Measurements from ENCODE around the gene RAD51B. TPM values are rescaled to one million over a fixed set of nuclear protein-coding genes. Genes with fewer than 3 reads are reported as not detected.
"Not testable (repeated sequence)": the region's sequence is repeated elsewhere in the genome, so short reads cannot be mapped to it uniquely, and the experiment has no call there.

Gene RAD51B
- polyA plus RNA-seq, 3 donors, result 2.4 to 4.9 (median 3.3) TPM

DNA sequence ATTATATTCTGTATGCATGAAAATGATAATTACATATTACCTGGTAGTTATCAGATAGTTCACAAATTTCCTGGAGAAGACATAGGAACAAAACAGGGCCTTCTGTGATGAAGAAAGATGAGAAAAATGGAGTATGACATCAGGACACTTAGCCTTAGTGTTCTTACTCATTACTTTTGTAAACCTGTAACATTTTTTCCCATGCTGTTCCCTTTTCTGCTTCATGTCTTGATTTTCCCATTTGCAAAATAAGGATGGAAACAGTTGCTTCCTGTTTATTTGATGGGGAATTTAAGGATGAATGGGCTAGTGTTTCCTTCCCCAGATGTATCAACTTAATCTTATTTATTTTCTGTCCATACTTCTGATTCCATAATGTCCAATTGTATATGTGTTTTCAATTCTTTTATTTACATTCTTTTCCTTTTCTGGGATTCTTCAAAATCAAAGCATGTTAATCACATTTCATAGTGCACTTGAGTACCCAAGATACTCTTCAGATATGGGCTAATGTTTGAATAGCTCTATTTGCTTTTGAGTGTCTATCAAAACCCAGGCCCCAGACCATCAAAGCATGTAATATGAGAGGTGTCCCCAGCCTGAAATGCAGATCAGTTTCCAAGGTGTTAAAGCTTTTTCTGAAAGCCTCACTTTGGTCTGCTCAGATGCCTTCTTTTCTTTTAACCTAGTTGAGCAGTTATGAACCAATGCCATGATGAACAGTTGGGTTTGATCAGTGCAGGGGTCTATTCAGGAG is 260.5 kb downstream of the RAD51B start:
- H3K27ac ChIP-seq (ENCODE audit: low read depth, low read length), result no peak overlapping the region

DNA sequence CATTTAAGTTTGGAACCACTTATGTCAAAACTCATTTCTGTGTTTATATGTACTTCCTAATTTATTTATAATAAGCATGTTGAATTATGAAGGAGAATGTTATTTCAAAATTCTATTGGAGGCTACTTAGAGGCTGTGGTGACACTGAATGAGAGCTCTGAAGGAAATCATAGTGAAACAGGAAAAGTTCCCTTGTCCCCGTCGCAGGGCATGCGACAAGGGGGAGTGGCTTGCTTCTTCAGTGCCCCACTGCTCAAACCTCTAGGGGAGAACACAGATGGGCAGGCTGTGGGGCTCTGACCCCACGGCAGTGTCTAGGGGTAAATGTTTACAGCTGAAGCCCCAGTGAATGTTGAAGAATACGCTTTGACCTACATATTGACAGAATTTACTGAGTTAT is 261.9 kb downstream of the RAD51B start:
- no peak overlapping the region for H3K27ac ChIP-seq (ENCODE audit: low read depth, low read length)
- 57 to 92% (median 91%) methylated on average over 5 of the region's 5 CpGs for WGBS, 3 donors

DNA sequence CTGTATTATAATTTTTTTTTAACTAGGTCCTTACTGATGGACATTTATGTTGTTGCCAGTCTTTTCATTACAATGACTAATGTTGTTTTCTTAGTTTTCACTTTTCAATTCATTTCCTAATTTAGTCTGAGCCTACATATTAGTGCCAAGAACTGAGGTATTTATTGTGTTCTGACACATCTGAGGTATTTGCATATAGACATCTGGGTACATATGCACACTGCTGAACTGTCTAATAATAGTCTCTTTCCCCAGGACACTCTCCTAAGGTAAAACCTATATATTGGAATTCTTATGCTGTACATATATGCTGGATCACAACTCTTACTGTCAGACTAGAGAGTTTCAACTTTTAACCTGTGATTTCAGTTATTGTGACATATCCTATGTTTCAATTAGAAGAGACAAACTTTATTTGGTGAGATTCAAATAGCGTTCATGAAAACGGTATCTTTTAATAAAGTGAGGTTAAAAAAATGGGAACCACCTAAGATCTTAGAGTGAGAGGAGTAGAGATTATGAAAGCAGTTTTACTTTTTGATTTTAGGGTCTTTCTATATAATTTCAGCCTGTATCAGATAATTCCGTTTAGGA is 263.2 kb downstream of the RAD51B start:
- H3K27ac ChIP-seq (ENCODE audit: low read depth, low read length), result no peak overlapping the region
- 66 to 89% (median 73%) methylated on average over 3 of the region's 3 CpGs for WGBS, 3 donors

DNA sequence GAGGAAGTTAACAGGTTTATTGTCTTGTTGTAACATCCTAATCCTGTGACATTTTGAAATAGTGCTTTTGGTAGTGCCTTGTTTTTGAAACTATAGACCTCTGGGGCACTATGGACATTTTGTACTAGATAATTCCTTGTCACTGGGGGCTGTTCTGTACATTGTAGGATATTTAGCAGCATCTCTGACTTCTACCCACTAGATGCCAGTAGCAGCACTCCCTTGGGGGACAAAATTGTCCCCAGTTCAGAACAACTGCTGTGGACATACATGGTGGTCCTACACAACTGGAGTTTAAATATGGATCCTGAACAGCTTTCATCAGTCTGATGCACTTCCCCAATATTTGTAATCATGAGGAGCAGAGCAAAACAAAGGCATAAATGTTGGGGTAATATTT is 264.7 kb downstream of the RAD51B start:
- no peak overlapping the region for H3K27ac ChIP-seq (ENCODE audit: low read depth, low read length)

DNA sequence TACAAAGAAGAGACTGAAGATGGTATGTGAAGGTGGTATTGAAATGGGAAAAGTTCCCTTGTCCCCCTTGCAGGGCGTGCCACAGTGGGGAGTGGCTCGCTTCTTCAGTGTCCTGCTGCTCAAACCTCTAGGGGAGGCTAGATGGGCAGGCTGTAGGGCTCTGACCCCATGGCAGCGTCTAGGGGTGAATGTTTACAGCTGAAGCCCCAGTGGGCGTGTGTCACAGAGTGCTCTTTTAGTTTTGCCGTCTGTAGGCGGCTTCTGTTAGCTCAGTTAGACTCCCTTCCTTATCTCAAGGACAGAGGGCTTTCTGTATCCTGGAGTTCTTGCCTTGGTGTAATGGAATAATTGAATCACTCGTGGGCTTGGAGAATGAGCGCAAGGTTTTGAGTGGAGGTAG is 266.2 kb downstream of the RAD51B start:
- 57 to 87% (median 80%) methylated on average over 8 of the region's 8 CpGs for WGBS, 3 donors
- no peak overlapping the region for H3K27ac ChIP-seq (ENCODE audit: low read depth, low read length)

DNA sequence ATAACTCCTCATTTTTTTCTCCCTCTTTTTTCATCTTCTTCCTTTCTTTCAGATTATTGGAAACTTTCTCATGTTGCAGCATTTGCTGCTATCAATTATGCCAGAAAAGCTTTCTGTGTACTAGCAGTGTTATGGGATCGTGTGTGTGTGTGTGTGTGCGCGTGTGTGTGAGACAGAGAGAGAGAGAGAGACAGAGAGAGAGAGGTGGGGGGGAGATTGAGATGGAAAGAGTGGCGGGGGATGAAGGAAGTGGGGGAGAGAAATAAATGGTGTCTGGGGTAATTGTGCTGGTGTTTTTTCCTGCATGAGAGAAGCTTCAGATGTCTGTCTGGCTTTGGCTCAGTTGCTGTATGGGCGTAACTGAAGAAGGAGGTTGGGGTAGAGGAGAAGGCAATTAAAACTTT is 268.9 kb downstream of the RAD51B start:
- no peak overlapping the region for H3K27ac ChIP-seq (ENCODE audit: low read depth, low read length)
- WGBS, 3 donors, result 56 to 75% (median 57%) methylated on average over 5 of the region's 5 CpGs

DNA sequence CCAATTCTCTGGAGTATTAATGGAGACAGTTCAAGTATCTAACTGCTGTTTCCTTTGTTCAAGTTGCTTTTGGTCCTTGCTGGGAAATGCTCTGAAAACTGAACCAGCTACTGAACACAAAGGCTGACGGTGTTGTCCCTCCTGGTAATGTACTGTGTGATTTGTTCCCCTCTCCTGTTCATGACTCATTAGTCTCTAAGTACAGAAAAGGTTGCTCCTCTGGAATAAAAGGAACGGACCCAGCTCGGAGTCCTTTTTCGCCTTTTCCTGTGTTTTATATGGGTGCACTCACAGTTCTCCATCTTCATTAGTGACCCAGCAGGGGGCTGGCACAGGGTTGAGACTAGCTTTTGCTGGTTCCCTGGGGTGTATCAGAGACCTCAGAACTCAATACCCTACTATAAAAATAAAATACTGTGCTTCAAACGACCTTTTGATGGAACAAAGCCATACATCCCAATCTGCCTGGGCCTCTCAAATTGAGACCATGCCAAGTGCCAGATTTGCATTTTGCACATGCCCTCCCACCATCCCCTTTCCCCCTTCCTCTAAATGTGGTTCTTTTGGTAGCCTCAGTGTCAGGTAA is 269.7 kb downstream of the RAD51B start:
- WGBS, 3 donors, result 61 to 79% (median 71%) methylated on average over 5 of the region's 5 CpGs
- no peak overlapping the region for H3K27ac ChIP-seq (ENCODE audit: low read depth, low read length)

DNA sequence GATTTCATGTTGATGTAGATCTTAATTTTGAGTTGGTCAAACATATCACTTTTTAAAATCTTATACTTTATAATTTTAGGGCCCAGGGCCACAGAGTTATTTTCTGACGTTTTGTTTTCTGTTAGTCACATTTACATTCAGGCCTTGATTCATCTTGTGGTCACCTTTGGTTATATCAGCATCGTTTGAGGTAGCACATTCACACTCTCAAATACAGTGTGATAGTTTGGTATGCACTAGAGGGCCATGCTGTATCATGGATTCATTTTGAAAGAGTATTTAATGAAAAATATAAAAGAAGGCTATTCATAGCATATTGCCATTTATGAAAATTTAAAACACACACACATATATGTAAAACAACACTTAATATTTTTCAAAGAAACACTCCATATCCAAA is 274.6 kb downstream of the RAD51B start:
- no peak overlapping the region for H3K27ac ChIP-seq (ENCODE audit: low read depth, low read length)
- WGBS, 3 donors, result 73 to 79% (median 76%) methylated on average over 2 of the region's 2 CpGs

DNA sequence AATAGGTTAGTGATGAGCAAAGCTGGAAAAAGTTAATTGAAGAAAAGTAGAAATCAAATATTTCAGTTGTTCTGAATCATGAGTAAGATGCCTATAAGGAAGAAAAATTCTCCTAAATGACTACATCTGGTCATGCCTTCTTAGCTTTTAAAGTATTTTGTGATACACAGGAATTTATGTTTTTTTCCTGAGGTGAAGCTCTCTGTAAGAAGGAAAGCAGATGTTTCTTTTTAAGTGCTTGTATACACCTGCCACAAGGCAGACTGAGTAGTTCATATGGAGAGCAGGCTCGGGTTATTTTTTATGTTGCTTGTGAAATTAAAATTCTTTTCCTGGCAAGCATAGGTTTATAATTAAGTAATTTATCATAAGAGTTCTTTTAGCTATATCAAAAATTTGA is 275.2 kb downstream of the RAD51B start:
- no peak overlapping the region for H3K27ac ChIP-seq (ENCODE audit: low read depth, low read length)

DNA sequence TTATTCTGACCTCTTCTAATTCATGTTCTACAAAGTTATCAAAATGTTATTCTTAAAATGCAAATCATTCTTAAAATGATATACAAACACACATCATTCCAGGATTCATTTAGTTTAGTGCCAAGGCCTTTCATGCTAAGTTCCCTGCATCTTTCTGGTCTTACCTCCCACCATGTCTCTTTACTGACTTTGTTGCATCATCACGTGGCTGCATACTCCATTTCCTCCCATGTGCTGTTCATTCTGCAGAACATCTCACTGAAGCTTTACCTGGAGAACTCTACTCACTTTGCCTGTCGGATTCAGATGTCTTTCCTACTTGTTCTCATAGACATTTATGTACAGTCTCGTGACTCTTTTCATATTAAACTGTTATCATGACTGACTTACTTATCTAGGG is 278.1 kb downstream of the RAD51B start:
- WGBS, 3 donors, result 70 to 88% (median 79%) methylated on average over 3 of the region's 3 CpGs
- no peak overlapping the region for H3K27ac ChIP-seq (ENCODE audit: low read depth, low read length)

More for the DNA sequence above, 275.2 kb downstream of the RAD51B start:
- 65 to 77% (median 77%) methylated on average over 1 of the region's 1 CpG for WGBS, 3 donors

DNA sequence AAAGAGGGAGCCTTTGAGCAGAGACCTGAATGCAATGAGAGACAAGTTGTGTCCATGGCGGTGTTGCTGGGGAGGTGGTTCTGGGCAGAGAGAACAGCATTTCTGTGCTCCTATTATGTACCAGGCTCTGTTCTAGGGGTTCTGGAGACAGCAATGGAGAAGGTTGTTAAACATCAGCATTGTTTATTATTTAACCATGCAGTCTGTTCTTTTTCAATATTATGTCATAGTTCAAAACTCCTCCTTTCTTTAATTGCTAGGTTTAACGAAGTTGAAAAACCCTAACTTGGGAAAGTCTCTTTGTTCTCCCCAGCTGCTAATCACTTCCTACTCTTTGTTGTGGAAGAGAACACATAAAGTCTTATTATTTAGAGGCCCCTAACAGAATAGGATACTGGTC is 279.3 kb downstream of the RAD51B start:
- WGBS, 3 donors, result 83 to 90% (median 89%) methylated on average over 2 of the region's 2 CpGs
- H3K27ac ChIP-seq (ENCODE audit: low read depth, low read length), result no peak overlapping the region

DNA sequence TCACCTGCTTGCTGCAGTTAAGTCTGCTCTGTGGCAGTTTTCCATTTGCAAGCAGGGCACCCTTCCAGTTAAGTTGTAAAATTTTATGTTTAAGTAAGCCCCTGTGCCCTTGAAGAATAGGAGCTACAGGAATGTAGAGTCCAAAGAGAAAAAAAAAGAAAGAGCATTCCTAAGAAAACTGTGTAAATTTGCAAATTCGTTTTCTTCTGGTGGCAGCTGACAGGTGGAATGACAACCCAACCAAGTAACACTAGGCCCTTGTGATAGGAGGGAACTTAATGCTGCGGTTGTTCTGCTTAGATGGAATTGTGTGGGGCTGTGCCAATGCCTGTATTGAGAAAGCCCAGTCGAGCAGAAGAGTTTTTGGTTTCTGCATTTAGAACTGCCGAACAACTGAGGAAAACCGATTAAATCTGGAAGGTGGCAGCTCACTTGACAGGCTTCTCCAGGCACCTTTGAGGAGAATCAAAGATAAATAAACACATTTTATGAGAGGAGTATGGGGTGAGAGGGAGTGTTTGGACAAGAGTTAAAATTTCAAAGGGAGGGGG is 280.0 kb downstream of the RAD51B start:
- no peak overlapping the region for H3K27ac ChIP-seq (ENCODE audit: low read depth, low read length)
- WGBS, 3 donors, result 51 to 85% (median 74%) methylated on average over 5 of the region's 5 CpGs

DNA sequence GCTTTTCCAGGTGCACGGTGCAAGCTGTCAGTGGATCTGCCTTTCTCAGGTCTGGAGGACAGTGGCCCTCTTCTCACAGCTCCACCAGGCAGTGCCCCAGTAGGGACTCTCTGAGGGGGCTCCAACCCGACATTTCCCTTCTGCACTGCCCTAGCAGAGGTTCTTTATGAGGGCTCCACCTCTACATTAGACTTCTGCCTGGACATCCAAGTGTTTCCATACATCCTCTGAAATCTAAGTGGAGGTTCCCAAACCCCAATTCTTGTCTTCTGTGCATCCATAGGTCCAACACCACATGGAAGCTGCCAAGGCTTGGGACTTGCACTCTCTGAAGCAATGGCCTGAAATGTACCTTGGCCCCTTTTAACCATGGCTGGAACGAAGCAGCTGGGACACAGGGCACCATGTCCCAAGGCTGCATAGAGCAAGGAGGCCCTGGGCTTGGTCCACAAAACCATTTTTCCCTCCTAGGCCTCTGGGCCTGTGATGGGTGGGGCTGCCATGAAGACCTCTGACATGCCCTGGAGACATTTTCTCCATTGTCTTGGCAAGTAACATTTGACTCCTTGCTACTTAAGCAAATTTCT is 282.2 kb downstream of the RAD51B start:
- WGBS, 3 donors, result 98 to 100% (median 100%) methylated on average over 3 of the region's 3 CpGs
- not testable (repeated sequence) for H3K27ac ChIP-seq (ENCODE audit: low read depth, low read length)

DNA sequence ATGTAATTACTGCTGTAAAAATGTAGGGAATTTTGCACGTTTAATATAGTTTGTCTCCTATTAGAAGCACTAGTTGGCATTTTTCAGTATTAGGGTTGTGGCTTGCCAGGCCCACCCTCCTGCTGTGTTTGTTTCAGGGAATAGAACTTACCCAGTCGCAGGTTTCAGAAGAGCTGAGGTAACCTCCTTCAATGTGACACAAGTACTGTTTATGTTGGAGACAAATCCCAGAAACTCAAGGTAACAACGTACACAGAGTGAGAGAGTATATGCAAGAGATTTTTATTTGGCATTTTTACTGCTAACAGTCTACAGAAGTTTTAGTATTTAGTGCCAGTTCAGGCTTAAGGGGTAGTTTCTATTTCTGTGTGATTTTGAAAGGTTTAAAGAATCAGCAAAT is 284.3 kb downstream of the RAD51B start:
- no peak overlapping the region for H3K27ac ChIP-seq (ENCODE audit: low read depth, low read length)

DNA sequence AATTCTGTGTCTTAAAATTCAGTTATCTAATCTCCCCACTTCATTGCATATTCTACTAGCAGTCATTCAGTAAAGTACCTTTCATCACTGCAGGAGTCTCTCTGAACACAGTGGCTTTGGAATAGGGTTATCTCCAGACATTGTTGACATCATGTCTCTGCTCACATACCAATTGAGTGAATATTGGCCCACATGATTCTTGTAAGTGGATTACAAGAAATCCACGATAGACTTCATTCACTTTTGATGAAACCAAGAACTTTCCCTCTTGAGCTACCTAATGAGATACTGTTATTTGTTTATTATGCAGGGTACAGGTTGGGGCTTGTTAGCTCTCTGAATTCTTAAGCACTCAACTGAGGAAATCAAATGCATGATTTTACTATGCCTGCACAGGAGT is 284.9 kb downstream of the RAD51B start:
- 64 to 86% (median 73%) methylated on average over 1 of the region's 1 CpG for WGBS, 3 donors
- no peak overlapping the region for H3K27ac ChIP-seq (ENCODE audit: low read depth, low read length)

More for the DNA sequence above, 284.3 kb downstream of the RAD51B start:
- WGBS, 3 donors, result 55 to 86% (median 84%) methylated on average over 3 of the region's 3 CpGs

DNA sequence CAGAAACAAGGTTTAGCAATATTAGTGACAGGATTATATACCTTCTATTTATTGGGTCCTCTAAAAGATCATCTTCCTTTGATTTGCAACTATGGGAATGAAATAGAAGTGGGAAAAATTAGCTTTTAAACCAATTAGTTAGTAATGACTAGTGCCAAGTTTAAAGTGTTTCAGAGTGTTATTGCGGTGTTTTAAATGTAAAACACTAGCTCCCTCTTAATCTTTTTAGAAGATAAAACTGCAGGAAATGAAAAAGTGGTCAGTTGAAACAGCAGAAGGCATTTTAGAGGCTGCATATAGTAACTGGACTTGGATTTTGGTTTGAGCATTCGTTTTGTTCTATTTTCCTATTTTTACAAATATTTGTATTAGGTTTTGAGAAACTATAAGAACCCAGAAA is 286.2 kb downstream of the RAD51B start:
- H3K27ac ChIP-seq (ENCODE audit: low read depth, low read length), result no peak overlapping the region
- 30 to 68% (median 55%) methylated on average over 2 of the region's 2 CpGs for WGBS, 3 donors

DNA sequence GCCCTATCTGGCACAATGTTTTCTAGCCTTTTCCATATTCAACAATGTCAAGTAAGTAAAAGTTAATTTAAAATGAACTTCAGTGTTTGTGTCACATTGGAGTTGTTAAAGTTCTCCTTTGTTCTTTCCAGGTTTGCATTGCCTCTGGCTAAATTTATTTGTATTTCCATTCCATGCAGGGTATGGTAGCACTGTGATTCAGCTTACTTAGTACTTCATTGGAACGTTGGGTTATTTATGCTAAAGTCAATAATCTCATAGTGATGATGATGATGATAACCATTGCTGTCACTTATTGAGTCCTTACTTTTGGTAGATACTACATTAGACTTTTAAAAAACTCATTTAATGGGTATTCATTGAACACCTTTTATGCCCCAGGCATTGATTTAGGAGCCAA is 286.9 kb downstream of the RAD51B start:
- 75 to 91% (median 90%) methylated on average over 1 of the region's 1 CpG for WGBS, 3 donors

DNA sequence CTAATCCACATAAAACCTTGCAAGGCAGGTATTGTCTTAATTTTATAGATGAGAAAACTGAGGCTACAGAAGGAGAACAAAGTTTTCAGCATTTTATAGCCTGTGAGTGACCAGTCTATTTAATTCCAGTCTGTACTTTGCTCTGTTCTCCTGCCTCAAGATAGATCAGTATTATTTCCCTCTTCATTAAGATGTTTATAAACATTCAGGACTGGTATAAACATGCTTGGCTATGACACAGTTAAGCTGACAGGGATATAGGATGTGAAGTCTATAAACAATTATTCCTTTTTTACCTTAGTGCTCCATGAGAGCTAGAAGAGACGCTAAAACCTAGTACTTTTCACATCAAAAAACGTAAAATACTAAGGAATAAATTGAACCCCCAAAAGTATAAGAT is 287.3 kb downstream of the RAD51B start:
- 97 to 98% (median 98%) methylated on average over 2 of the region's 2 CpGs for WGBS, 3 donors
- no peak overlapping the region for H3K27ac ChIP-seq (ENCODE audit: low read depth, low read length)

More for the DNA sequence above, 286.9 kb downstream of the RAD51B start:
- no peak overlapping the region for H3K27ac ChIP-seq (ENCODE audit: low read depth, low read length)

DNA sequence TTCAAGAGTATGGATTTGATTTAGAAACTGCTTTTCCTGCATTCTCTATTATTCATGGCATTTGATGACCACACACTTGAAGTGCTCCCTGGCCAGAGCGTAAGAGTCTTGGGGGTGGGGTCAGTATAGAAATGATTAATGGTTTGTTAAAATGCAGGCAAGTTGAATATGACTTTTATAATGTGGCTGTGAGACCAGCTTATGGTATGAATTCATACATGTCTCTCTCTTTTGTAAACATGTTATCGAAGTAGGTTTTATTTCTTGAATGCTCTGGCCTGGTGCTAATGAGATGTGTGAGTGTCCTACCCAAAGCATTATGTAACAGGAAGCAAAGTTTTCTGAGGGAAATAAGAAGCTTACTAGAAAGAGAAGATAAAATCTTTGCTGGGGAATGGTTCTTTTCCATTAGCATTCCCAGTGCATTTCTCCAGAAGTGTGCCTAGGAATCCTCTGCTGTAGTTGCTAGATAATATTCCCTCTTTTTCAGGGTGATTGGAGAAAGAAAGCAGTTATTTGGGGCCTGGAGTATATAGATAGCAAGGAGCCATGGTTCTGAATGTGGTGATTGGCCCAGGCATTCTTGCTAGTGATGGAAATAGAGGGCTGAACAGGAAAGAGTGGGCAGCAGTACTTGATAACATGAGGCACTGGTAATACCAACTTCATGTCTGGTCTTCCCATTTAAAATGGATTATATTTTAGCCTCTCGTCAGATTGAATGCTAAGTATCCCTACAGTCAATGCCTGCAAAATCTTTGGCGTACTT is 289.7 kb downstream of the RAD51B start:
- no peak overlapping the region for H3K27ac ChIP-seq (ENCODE audit: low read depth, low read length)

More for the DNA sequence above, 289.7 kb downstream of the RAD51B start:
- WGBS, 3 donors, result 76 to 94% (median 76%) methylated on average over 4 of the region's 4 CpGs

Data from adipose tissue (tissue), 3 donors.